Measurements from ENCODE around the gene TIMP2.

GRCh38 chr17:78873519-78874340 is 51.5 kb downstream of the TIMP2 start:
- TF ChIP-seq GABPA (IDR thresholded peaks at IDR 0.05; ENCODE audit: borderline replicate concordance, insufficient read depth, low read length) (no peak), CTCF (IDR thresholded peaks at IDR 0.05; ENCODE audit: control extremely low read depth in 1 of 3, insufficient read depth in 1 of 3, low read depth in 1 of 3, low read length in 3 of 3) (no peak), POLR2A (IDR thresholded peaks at IDR 0.05; ENCODE audit: control extremely low read depth in 1 of 2, low read depth in 2 of 2, low read length in 2 of 2) (no peak), RAD21 (IDR thresholded peaks at IDR 0.05 in 1 of 2, conservative IDR thresholded peaks at IDR 0.05 in 1 of 2; ENCODE audit: low read depth in 2 of 2, low read length in 2 of 2) (no peak), SIN3A (conservative IDR thresholded peaks at IDR 0.05 in 1 of 2, IDR thresholded peaks at IDR 0.05 in 1 of 2; ENCODE audit: low read depth in 1 of 2, low read length in 2 of 2) (no peak), NRF1 (IDR thresholded peaks at IDR 0.05; ENCODE audit: low read depth, low read length) (no peak)

All from H1 (cell line).